GM19455 (cell line): ENCODE measurements around the gene GRIN2B.

Source experiments
- ATAC-seq: cut with Tn5 transposase; IDR thresholded peaks from one replicate; pipeline ENCODE4 v1.9.1; 2021; ENCODE audit not compliant: unreplicated experiment

The GRIN2B gene

GRCh38 chr12:13959131-13959723 is 22.2 kb downstream of the GRIN2B start:
- ATAC-seq = no peak

GRCh38 chr12:13957576-13957975 is 23.8 kb downstream of the GRIN2B start:
- no peak for ATAC-seq

GRCh38 chr12:13956060-13956590 is 25.3 kb downstream of the GRIN2B start:
- no peak for ATAC-seq

- no peak for ATAC-seq
These were observed 29.3 kb downstream of the GRIN2B start for GRCh38 chr12:13952096-13952495.

- no peak for ATAC-seq
These were observed 30.9 kb downstream of the GRIN2B start for GRCh38 chr12:13950502-13950901.

- ATAC-seq = no peak
These were observed 32.8 kb downstream of the GRIN2B start for GRCh38 chr12:13948621-13949020.

- no peak for ATAC-seq
These were observed 34.0 kb downstream of the GRIN2B start for GRCh38 chr12:13947276-13947946.

GRCh38 chr12:13945641-13946040 is 35.8 kb downstream of the GRIN2B start:
- no peak for ATAC-seq

- ATAC-seq = no peak
These were observed 36.2 kb downstream of the GRIN2B start for GRCh38 chr12:13945236-13945635.

GRCh38 chr12:13942826-13943225 is 38.6 kb downstream of the GRIN2B start:
- ATAC-seq = no peak

- no peak for ATAC-seq
These were observed 39.8 kb downstream of the GRIN2B start for GRCh38 chr12:13941258-13942249.

GRCh38 chr12:13940335-13940865 is 41.0 kb downstream of the GRIN2B start:
- no peak for ATAC-seq

- no peak for ATAC-seq
These were observed 43.7 kb downstream of the GRIN2B start for GRCh38 chr12:13937735-13938134.

GRCh38 chr12:13935169-13935568 is 46.2 kb downstream of the GRIN2B start:
- no peak for ATAC-seq
